WTC11 (cell line): Measurements from ENCODE around the gene ZNF3.

Experiments
- CBFB ChIP-seq: sonication (generic); formaldehyde crosslinking; IDR thresholded peaks from 2 replicates; pipeline ENCODE4 v1.8.1; 2022; ENCODE audit warnings: mild to moderate bottlenecking, low read depth, missing genetic modification reagents
- CREB1 ChIP-seq: sonication (generic); formaldehyde crosslinking; IDR thresholded peaks from 2 replicates; pipeline ENCODE4 v1.8.0; 2023; ENCODE audit warnings: mild to moderate bottlenecking, missing genetic modification reagents
- CTCF ChIP-seq: fragments of 200-600 bp; IDR thresholded peaks from 2 replicates; pipeline ENCODE4 v1.8.0; 2022; ENCODE audit warnings: antibody characterized with exemption
- ELF4 ChIP-seq: sonication (generic); formaldehyde crosslinking; IDR thresholded peaks from 2 replicates; pipeline ENCODE4 v1.8.1; 2022; ENCODE audit warnings: low read depth, mild to moderate bottlenecking, moderate library complexity, missing genetic modification reagents
- NFATC4 ChIP-seq: fragments of 250-450 bp; sonication (Bioruptor Pico); IDR thresholded peaks from 2 replicates; pipeline ENCODE4 v1.9.0; 2021; ENCODE audit warnings: mild to moderate bottlenecking
- NR2C2 ChIP-seq: sonication (generic); formaldehyde crosslinking; IDR thresholded peaks from 2 replicates; pipeline ENCODE4 v1.8.0; 2022; ENCODE audit warnings: mild to moderate bottlenecking, missing genetic modification reagents
- USF2 ChIP-seq: sonication (generic); formaldehyde crosslinking; IDR thresholded peaks from 2 replicates; pipeline ENCODE4 v1.8.1; 2023; ENCODE audit warnings: mild to moderate bottlenecking, missing genetic modification reagents, moderate library complexity
- ZBTB21 ChIP-seq: sonication (generic); formaldehyde crosslinking; IDR thresholded peaks from 2 replicates; pipeline ENCODE4 v1.8.1; 2023; ENCODE audit warnings: mild to moderate bottlenecking, missing genetic modification reagents, borderline replicate concordance
- TF ChIP-seq, protein P1 (sequence below): sonication (generic); formaldehyde crosslinking; IDR thresholded peaks from 2 replicates; pipeline ENCODE4 v1.8.0; 2022; ENCODE audit warnings: mild to moderate bottlenecking, missing genetic modification reagents

GRCh38 chr7:100115026-100115425 lies 33.5 kb upstream of the ZNF3 start:
- TF ChIP-seq CTCF (no peak), CREB1 (CRISPR knock-in tag) (no peak), NFATC4 (CRISPR knock-in tag) (no peak), NR2C2 (CRISPR knock-in tag) (no peak), CBFB (CRISPR knock-in tag) (no peak), USF2 (CRISPR knock-in tag) (no peak), ZBTB21 (CRISPR knock-in tag) (no peak), ELF4 (CRISPR knock-in tag) (no peak)
- TF ChIP-seq, protein P1, sequence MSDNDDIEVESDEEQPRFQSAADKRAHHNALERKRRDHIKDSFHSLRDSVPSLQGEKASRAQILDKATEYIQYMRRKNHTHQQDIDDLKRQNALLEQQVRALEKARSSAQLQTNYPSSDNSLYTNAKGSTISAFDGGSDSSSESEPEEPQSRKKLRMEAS (CRISPR knock-in tag) = no peak
